Body of pancreas (tissue), 4 donors: ENCODE results near the gene PNO1.

ENCODE experiments used
- CTCF ChIP-seq, 7 experiments: fragments of 450-650 bp in 4 of 7; fragments of 200-600 bp in 3 of 7; sonication (generic) in 3 of 7; IDR thresholded peaks; one replicate each; pipeline ENCODE4 v1.5.1; 2016 to 2019; ENCODE audit warnings: antibody characterized with exemption in 7 of 7
- POLR2A ChIP-seq, 3 donors: fragments of 450-650 bp; IDR thresholded peaks; one replicate each; pipeline ENCODE4 v1.6.1; 2016; ENCODE audit warnings: antibody characterized with exemption in 3 of 3, mild to moderate bottlenecking in 2 of 3

- TF ChIP-seq CTCF (IDR thresholded peaks at IDR 0.05) (no peak), POLR2A (IDR thresholded peaks at IDR 0.05) (no peak)
These were observed 42.6 kb downstream of the PNO1 start for GRCh38 chr2:68200157-68200787.
